Erythroblast (primary cell): ENCODE data around the gene R3HDM2.
"Not testable (repeated sequence)": the region's sequence is repeated elsewhere in the genome, so short reads cannot be mapped to it uniquely, and the experiment has no call there.

ENCODE experiments used
- GATA1 ChIP-seq: IDR thresholded peaks from 2 replicates; pipeline ENCODE4 v1.6.1; 2011; ENCODE audit warnings: low read depth, mild to moderate bottlenecking, control low read depth, low read length, moderate library complexity
- POLR2A ChIP-seq: IDR thresholded peaks from 2 replicates; pipeline ENCODE4 v1.6.1; 2011; ENCODE audit warnings: mild to moderate bottlenecking, low read length

GRCh38 chr12:57364156-57364555 lies 66.7 kb downstream of the R3HDM2 start:
- not testable (repeated sequence) for TF ChIP-seq POLR2A, GATA1
